CD8-positive, alpha-beta memory T cell (primary cell): ENCODE measurements around the gene TMSB15A. TPM values are rescaled to one million over a fixed set of nuclear protein-coding genes. Genes with fewer than 3 reads are reported as not detected.

Source experiments
- polyA plus RNA-seq: library from polyadenylated mRNA; unstranded; fragments of 300-500 nt; fragmentation: Illumina TruSeq; gene quantifications from one replicate; pipeline ENCODE4 v1.2.3, GENCODE V29; 2021
- total RNA-seq, 2 experiments: library from RNA; stranded (reverse); gene quantifications; one replicate each; pipeline ENCODE4 v1.2.3, GENCODE V29; 2021

The TMSB15A gene
- total and polyA plus RNA-seq, 3 experiments from 2014 or later = 0.33 to 0.49 TPM; not detected in 1

Other genes with a start within 250 kb of the TMSB15A start
- not detected for gene NXF2B, start 76.7 kb downstream of the TMSB15A start, total RNA-seq
- not detected for gene NXF2B, start 76.7 kb downstream of the TMSB15A start, polyA plus RNA-seq
- not detected for gene TCP11X2, start 44.9 kb downstream of the TMSB15A start, total RNA-seq
- not detected for gene TCP11X2, start 44.9 kb downstream of the TMSB15A start, polyA plus RNA-seq
- gene ARMCX5, start 82.8 kb upstream of the TMSB15A start, total RNA-seq = 1 to 10 TPM; 7.3 to 8.8 TPM
- 10.1 TPM for gene ARMCX5, start 82.8 kb upstream of the TMSB15A start, polyA plus RNA-seq
- 1 to 10 TPM; 3.4 to 4.2 TPM for gene GPRASP1, start 134.7 kb upstream of the TMSB15A start, total RNA-seq
- 5.2 TPM for gene GPRASP1, start 134.7 kb upstream of the TMSB15A start, polyA plus RNA-seq
- under 1 TPM; 0.37 to 0.47 TPM for gene GPRASP2, start 195.7 kb upstream of the TMSB15A start, total RNA-seq
- 1.0 TPM for gene GPRASP2, start 195.7 kb upstream of the TMSB15A start, polyA plus RNA-seq
- gene GPRASP3, start 204.0 kb upstream of the TMSB15A start, total RNA-seq = 1 to 10 TPM; 1.9 to 3.0 TPM
- gene GPRASP3, start 204.0 kb upstream of the TMSB15A start, polyA plus RNA-seq = 1.2 TPM